ENCODE results near the gene TMED8.

TMED8 gene

DNA sequence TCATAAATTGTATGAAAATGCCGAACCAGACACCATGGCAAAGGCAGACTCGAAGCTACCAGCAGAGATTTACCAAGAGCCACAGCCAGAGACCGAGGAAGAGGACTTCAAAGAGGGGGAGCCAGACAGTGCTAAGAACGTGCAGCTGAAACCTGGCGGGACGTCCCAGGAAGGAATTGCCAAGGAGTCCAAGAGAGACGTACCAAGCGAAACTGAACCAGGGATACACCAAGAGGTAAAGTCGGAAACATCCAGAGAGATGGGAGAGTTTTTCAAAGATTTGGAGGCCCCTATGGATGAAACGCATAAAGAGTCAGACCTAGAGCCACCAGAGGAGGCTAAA, 579 bp upstream of the TMED8 start:
- TF ChIP-seq CTCF (IDR thresholded peaks at IDR 0.05), result no peak
- Histone ChIP-seq H3K4me2 (ENCODE audit: low read length) (peak overlapping the region; percentile 89), H3K4me1 (peaks cover 4% of the 10 kb centered on the region), H3K36me3 (ENCODE audit: control insufficient read depth, insufficient read depth, low read length) (no peaks in the 10 kb centered on the region), H2AFZ (peak overlapping the region; percentile 83), H3K9me3 (ENCODE audit: control insufficient read depth, low read length) (no peaks in the 10 kb centered on the region), H3K27me3 (ENCODE audit: control insufficient read depth, insufficient read depth, low read length) (no peaks in the 10 kb centered on the region), H3K4me3 (ENCODE audit: low read depth, low read length) (peak overlapping the region; percentile 96), H3K27ac (peak overlapping the region; percentile 86), H3K9ac (no peak overlapping the region), H3K79me2 (peaks cover 22% of the 10 kb centered on the region)

DNA sequence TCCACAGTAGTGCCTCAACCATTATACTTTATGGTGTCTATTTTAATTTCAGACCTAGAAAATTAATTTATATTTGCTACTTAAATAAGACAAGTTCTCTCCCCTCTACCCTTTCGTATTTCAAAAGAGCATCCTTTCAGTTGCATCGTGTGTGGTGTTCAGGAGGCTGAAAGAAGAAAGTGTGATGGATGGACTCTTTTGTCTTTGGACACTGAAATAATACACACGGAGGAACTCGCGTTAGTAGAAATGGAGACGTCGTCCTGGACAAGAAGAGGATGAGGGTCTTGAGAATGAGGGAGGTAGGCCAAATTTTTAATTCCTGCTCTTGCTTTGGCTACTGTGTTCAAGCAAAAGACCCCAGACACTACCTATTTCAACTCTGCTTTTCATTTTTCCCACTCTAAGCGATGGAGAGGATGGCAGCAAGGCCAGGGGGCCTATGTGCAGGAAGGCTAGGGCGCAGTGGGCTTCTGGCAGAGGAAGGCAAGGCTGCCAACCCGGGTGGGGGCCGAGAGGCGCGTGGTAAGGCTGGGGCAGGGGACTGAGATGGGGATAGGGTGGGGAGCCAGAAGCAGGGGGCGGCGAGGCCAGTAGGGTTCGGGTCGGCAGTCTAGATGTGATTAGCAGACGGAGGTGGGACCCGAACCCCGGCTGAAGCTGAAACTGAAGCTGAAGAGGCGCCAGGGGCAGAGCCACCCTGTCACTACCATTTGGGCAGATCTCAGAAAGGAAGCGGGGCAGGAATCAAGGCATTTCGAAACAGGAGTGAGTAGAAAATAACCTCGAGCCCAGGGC, 722 bp downstream of the TMED8 start:
- no peaks in the 10 kb centered on the region for H3K36me3 ChIP-seq (ENCODE audit: control insufficient read depth, insufficient read depth, low read length)

GRCh38 chr14:77375164-77375950, 1.5 kb downstream of the TMED8 start:
- no peaks in the 10 kb centered on the region for H3K9me3 ChIP-seq (ENCODE audit: control insufficient read depth, low read length)
- TF ChIP-seq CTCF (IDR thresholded peaks at IDR 0.05), result no peak
- peaks cover 4% of the 10 kb centered on the region for H3K4me1 ChIP-seq
- peak overlapping the region; percentile 89 for H3K4me2 ChIP-seq (ENCODE audit: low read length)
- H3K79me2 ChIP-seq, result peaks cover 22% of the 10 kb centered on the region
- no peak overlapping the region for H2AFZ ChIP-seq
- peak overlapping the region; percentile 11 for H3K4me3 ChIP-seq (ENCODE audit: low read depth, low read length)
- H3K27me3 ChIP-seq (ENCODE audit: control insufficient read depth, insufficient read depth, low read length), result no peaks in the 10 kb centered on the region
- no peaks in the 10 kb centered on the region for H3K36me3 ChIP-seq (ENCODE audit: control insufficient read depth, insufficient read depth, low read length)
- H3K27ac ChIP-seq, result no peak overlapping the region
- no peak overlapping the region for H3K9ac ChIP-seq

More for the DNA sequence above, 722 bp downstream of the TMED8 start:
- Histone ChIP-seq H3K79me2 (peaks cover 22% of the 10 kb centered on the region), H3K4me2 (ENCODE audit: low read length) (peak overlapping the region; percentile 89), H2AFZ (peak overlapping the region; percentile 83), H3K27ac (peak overlapping the region; percentile 86), H3K9ac (peak overlapping the region; percentile 51), H3K27me3 (ENCODE audit: control insufficient read depth, insufficient read depth, low read length) (no peaks in the 10 kb centered on the region), H3K4me1 (peaks cover 4% of the 10 kb centered on the region), H3K9me3 (ENCODE audit: control insufficient read depth, low read length) (no peaks in the 10 kb centered on the region), H3K4me3 (ENCODE audit: low read depth, low read length) (peak overlapping the region; percentile 96)
- no peak for TF ChIP-seq CTCF (IDR thresholded peaks at IDR 0.05)

DNA sequence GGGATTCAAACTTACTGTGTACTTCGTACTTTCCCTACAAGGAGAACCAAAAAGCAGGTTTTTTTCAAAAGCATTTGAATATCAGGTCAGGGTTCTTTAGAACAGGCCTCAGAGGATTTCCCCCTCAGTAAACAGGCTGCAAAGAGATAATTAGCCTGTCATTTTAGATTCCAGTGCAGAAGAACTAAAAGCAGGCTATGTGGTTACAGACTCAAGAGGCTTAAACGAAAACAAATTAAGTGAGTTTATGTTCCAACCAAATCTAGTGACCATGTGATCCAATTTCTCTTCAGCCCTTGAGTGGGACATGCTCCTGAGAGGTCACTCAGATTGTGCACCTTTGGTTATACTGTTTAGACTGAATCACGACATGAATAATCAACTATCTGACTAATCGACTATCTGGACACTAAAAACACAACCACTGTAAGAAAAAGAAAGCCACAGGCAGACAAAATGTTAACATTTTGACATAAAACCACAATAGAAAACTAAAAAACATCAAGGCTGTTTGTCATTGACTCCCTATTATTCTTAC, 4.5 kb downstream of the TMED8 start:
- Histone ChIP-seq H3K36me3 (ENCODE audit: control insufficient read depth, insufficient read depth, low read length) (no peaks in the 10 kb centered on the region), H2AFZ (no peak overlapping the region), H3K4me2 (ENCODE audit: low read length) (no peak overlapping the region), H3K79me2 (peaks cover 33% of the 10 kb centered on the region), H3K27me3 (ENCODE audit: control insufficient read depth, insufficient read depth, low read length) (no peaks in the 10 kb centered on the region), H3K4me3 (ENCODE audit: low read depth, low read length) (no peak overlapping the region), H3K27ac (no peak overlapping the region), H3K4me1 (no peaks in the 10 kb centered on the region), H3K9ac (no peak overlapping the region), H3K9me3 (ENCODE audit: control insufficient read depth, low read length) (no peaks in the 10 kb centered on the region)
- TF ChIP-seq CTCF (IDR thresholded peaks at IDR 0.05), result no peak

Measured in parathyroid adenoma (tissue), 2 donors.